ENCODE data around the gene SMIM8. TPM values are rescaled to one million over a fixed set of nuclear protein-coding genes. Genes with fewer than 3 reads are reported as not detected.
"Not testable (repeated sequence)": the region's sequence is repeated elsewhere in the genome, so short reads cannot be mapped to it uniquely, and the experiment has no call there.

The SMIM8 gene
- total RNA-seq, 4 donors from 2014 or later, result 4.4 to 13.6 (median 5.9) TPM

- ATAC-seq (ENCODE audit: low FRiP score), result no peak
- no peak for DNase-seq (ENCODE audit: low spot score)
- no peak for TF ChIP-seq CTCF (IDR thresholded peaks at IDR 0.05)
Observed at GRCh38 chr6:87308970-87309369, 13.4 kb upstream of the SMIM8 start.

- no peak for ATAC-seq (ENCODE audit: low FRiP score)
- DNase-seq (ENCODE audit: low spot score), result no peak
- no peak for TF ChIP-seq CTCF (IDR thresholded peaks at IDR 0.05)
Observed at GRCh38 chr6:87312860-87313259, 9.5 kb upstream of the SMIM8 start.

GRCh38 chr6:87315071-87315470 lies 7.3 kb upstream of the SMIM8 start:
- no peak for DNase-seq (ENCODE audit: low spot score)
- ATAC-seq (ENCODE audit: low FRiP score), result no peak
- TF ChIP-seq CTCF (IDR thresholded peaks at IDR 0.05), result no peak

- no peak for DNase-seq (ENCODE audit: low spot score)
- TF ChIP-seq CTCF (IDR thresholded peaks at IDR 0.05), result no peak
- no peak for ATAC-seq (ENCODE audit: low FRiP score)
Observed at GRCh38 chr6:87319271-87319987, 3.0 kb upstream of the SMIM8 start.

- ATAC-seq (ENCODE audit: low FRiP score); DNase-seq (ENCODE audit: low spot score): not testable (repeated sequence)
Observed at GRCh38 chr6:87323880-87324279, 1.5 kb downstream of the SMIM8 start.

GRCh38 chr6:87330961-87331360 lies 8.6 kb downstream of the SMIM8 start:
- no peak for TF ChIP-seq CTCF (IDR thresholded peaks at IDR 0.05)
- DNase-seq (ENCODE audit: low spot score) (no peak), ATAC-seq (ENCODE audit: low FRiP score) (no peak)

GRCh38 chr6:87333033-87333432 lies 10.6 kb downstream of the SMIM8 start:
- DNase-seq (ENCODE audit: low spot score), result no peak
- TF ChIP-seq CTCF (IDR thresholded peaks at IDR 0.05), result no peak
- ATAC-seq (ENCODE audit: low FRiP score), result no peak
